ENCODE data around the gene NEURL4. TPM values are rescaled to one million over a fixed set of nuclear protein-coding genes. Genes with fewer than 3 reads are reported as not detected.

Gene NEURL4
- total RNA-seq, 1 experiment from 2014 or later: 11.1 TPM

GRCh38 chr17:7363311-7363710 is 34.2 kb upstream of the NEURL4 start:
- Histone ChIP-seq H3K4me3 (ENCODE audit: low read length) (no peak overlapping the region), H3K9me3 (ENCODE audit: low read length) (no peaks in the 10 kb centered on the region), H4K20me1 (ENCODE audit: insufficient read depth, low read depth, low read length) (no peaks in the 10 kb centered on the region), H3K4me1 (ENCODE audit: low read length) (no peaks in the 10 kb centered on the region), H3K27ac (ENCODE audit: low read length) (no peak overlapping the region), H3K9ac (ENCODE audit: low read length) (no peak overlapping the region), H3K4me2 (ENCODE audit: low read depth, low read length, poor library complexity, severe bottlenecking) (no peak overlapping the region), H3K27me3 (ENCODE audit: low read length) (no peaks in the 10 kb centered on the region), H2AFZ (ENCODE audit: low read length) (no peak overlapping the region), H3K9me2 (replicated peaks; ENCODE audit: insufficient read depth, low read length) (no peaks in the 10 kb centered on the region), H3K79me2 (ENCODE audit: low read length) (no peaks in the 10 kb centered on the region), H3K36me3 (ENCODE audit: insufficient read depth, low read length) (no peaks in the 10 kb centered on the region)
- DNase-seq: no peak

- H3K79me2 ChIP-seq (ENCODE audit: low read length): no peaks in the 10 kb centered on the region
- H3K4me2 ChIP-seq (ENCODE audit: low read depth, low read length, poor library complexity, severe bottlenecking): no peak overlapping the region
- no peaks in the 10 kb centered on the region for H3K4me1 ChIP-seq (ENCODE audit: low read length)
- H3K9ac ChIP-seq (ENCODE audit: low read length): no peak overlapping the region
- no peaks in the 10 kb centered on the region for H3K27me3 ChIP-seq (ENCODE audit: low read length)
- H3K27ac ChIP-seq (ENCODE audit: low read length): no peak overlapping the region
- no peaks in the 10 kb centered on the region for H3K36me3 ChIP-seq (ENCODE audit: insufficient read depth, low read length)
- H3K9me3 ChIP-seq (ENCODE audit: low read length): no peaks in the 10 kb centered on the region
- H2AFZ ChIP-seq (ENCODE audit: low read length): no peak overlapping the region
- no peak for DNase-seq
- H3K4me3 ChIP-seq (ENCODE audit: low read length): no peak overlapping the region
- no peaks in the 10 kb centered on the region for H3K9me2 ChIP-seq (replicated peaks; ENCODE audit: insufficient read depth, low read length)
- no peaks in the 10 kb centered on the region for H4K20me1 ChIP-seq (ENCODE audit: insufficient read depth, low read depth, low read length)
Observed at GRCh38 chr17:7361906-7362305, 32.8 kb upstream of the NEURL4 start.

- H3K9me2 ChIP-seq (replicated peaks; ENCODE audit: insufficient read depth, low read length): no peaks in the 10 kb centered on the region
- no peak for DNase-seq
- no peak overlapping the region for H3K27ac ChIP-seq (ENCODE audit: low read length)
- H3K27me3 ChIP-seq (ENCODE audit: low read length): no peaks in the 10 kb centered on the region
- no peaks in the 10 kb centered on the region for H3K79me2 ChIP-seq (ENCODE audit: low read length)
- peaks cover 16% of the 10 kb centered on the region for H3K4me1 ChIP-seq (ENCODE audit: low read length)
- no peak overlapping the region for H2AFZ ChIP-seq (ENCODE audit: low read length)
- no peak overlapping the region for H3K9ac ChIP-seq (ENCODE audit: low read length)
- H4K20me1 ChIP-seq (ENCODE audit: insufficient read depth, low read depth, low read length): no peaks in the 10 kb centered on the region
- no peaks in the 10 kb centered on the region for H3K36me3 ChIP-seq (ENCODE audit: insufficient read depth, low read length)
- H3K4me3 ChIP-seq (ENCODE audit: low read length): no peak overlapping the region
- no peak overlapping the region for H3K4me2 ChIP-seq (ENCODE audit: low read depth, low read length, poor library complexity, severe bottlenecking)
- H3K9me3 ChIP-seq (ENCODE audit: low read length): no peaks in the 10 kb centered on the region
Observed at GRCh38 chr17:7357381-7357780, 28.2 kb upstream of the NEURL4 start.

- Histone ChIP-seq H3K27me3 (ENCODE audit: low read length) (no peaks in the 10 kb centered on the region), H4K20me1 (ENCODE audit: insufficient read depth, low read depth, low read length) (no peaks in the 10 kb centered on the region), H3K4me2 (ENCODE audit: low read depth, low read length, poor library complexity, severe bottlenecking) (no peak overlapping the region), H3K36me3 (ENCODE audit: insufficient read depth, low read length) (no peaks in the 10 kb centered on the region), H3K27ac (ENCODE audit: low read length) (no peak overlapping the region), H3K9me3 (ENCODE audit: low read length) (no peaks in the 10 kb centered on the region), H3K9ac (ENCODE audit: low read length) (no peak overlapping the region), H3K9me2 (replicated peaks; ENCODE audit: insufficient read depth, low read length) (no peaks in the 10 kb centered on the region), H3K79me2 (ENCODE audit: low read length) (no peaks in the 10 kb centered on the region), H3K4me3 (ENCODE audit: low read length) (no peak overlapping the region), H2AFZ (ENCODE audit: low read length) (no peak overlapping the region), H3K4me1 (ENCODE audit: low read length) (peaks cover 20% of the 10 kb centered on the region)
- no peak for DNase-seq
Observed at GRCh38 chr17:7356756-7357155, 27.6 kb upstream of the NEURL4 start.

GRCh38 chr17:7356072-7356549 is 27.0 kb upstream of the NEURL4 start:
- H3K36me3 ChIP-seq (ENCODE audit: insufficient read depth, low read length): no peaks in the 10 kb centered on the region
- H3K4me1 ChIP-seq (ENCODE audit: low read length): peaks cover 23% of the 10 kb centered on the region
- H3K9me3 ChIP-seq (ENCODE audit: low read length): no peaks in the 10 kb centered on the region
- H3K9ac ChIP-seq (ENCODE audit: low read length): no peak overlapping the region
- no peaks in the 10 kb centered on the region for H3K79me2 ChIP-seq (ENCODE audit: low read length)
- H3K4me3 ChIP-seq (ENCODE audit: low read length): no peak overlapping the region
- no peaks in the 10 kb centered on the region for H3K9me2 ChIP-seq (replicated peaks; ENCODE audit: insufficient read depth, low read length)
- no peak overlapping the region for H2AFZ ChIP-seq (ENCODE audit: low read length)
- H4K20me1 ChIP-seq (ENCODE audit: insufficient read depth, low read depth, low read length): no peaks in the 10 kb centered on the region
- H3K4me2 ChIP-seq (ENCODE audit: low read depth, low read length, poor library complexity, severe bottlenecking): no peak overlapping the region
- DNase-seq: peak; percentile 94
- H3K27ac ChIP-seq (ENCODE audit: low read length): no peak overlapping the region
- no peaks in the 10 kb centered on the region for H3K27me3 ChIP-seq (ENCODE audit: low read length)

GRCh38 chr17:7355573-7355972 is 26.4 kb upstream of the NEURL4 start:
- H3K4me1 ChIP-seq (ENCODE audit: low read length): peaks cover 28% of the 10 kb centered on the region
- no peak overlapping the region for H2AFZ ChIP-seq (ENCODE audit: low read length)
- no peaks in the 10 kb centered on the region for H3K9me3 ChIP-seq (ENCODE audit: low read length)
- H3K9me2 ChIP-seq (replicated peaks; ENCODE audit: insufficient read depth, low read length): no peaks in the 10 kb centered on the region
- no peak overlapping the region for H3K4me2 ChIP-seq (ENCODE audit: low read depth, low read length, poor library complexity, severe bottlenecking)
- no peak overlapping the region for H3K27ac ChIP-seq (ENCODE audit: low read length)
- no peak overlapping the region for H3K4me3 ChIP-seq (ENCODE audit: low read length)
- no peaks in the 10 kb centered on the region for H4K20me1 ChIP-seq (ENCODE audit: insufficient read depth, low read depth, low read length)
- DNase-seq: no peak
- H3K79me2 ChIP-seq (ENCODE audit: low read length): no peaks in the 10 kb centered on the region
- no peaks in the 10 kb centered on the region for H3K36me3 ChIP-seq (ENCODE audit: insufficient read depth, low read length)
- no peaks in the 10 kb centered on the region for H3K27me3 ChIP-seq (ENCODE audit: low read length)
- H3K9ac ChIP-seq (ENCODE audit: low read length): no peak overlapping the region

GRCh38 chr17:7355053-7355452 is 25.9 kb upstream of the NEURL4 start, which contains the start of gene TMEM95:
TMEM95 (plus strand) TSS chr17:7355156; CDS start chr17:7355205, 49 bp downstream.
- peak; percentile 54 for DNase-seq
- H3K27ac ChIP-seq (ENCODE audit: low read length): no peak within 1 kb of the TSS
- no peaks in the 10 kb centered on the region for H3K79me2 ChIP-seq (ENCODE audit: low read length)
- H4K20me1 ChIP-seq (ENCODE audit: insufficient read depth, low read depth, low read length): no peaks in the 10 kb centered on the region
- peaks cover 32% of the 10 kb centered on the region for H3K4me1 ChIP-seq (ENCODE audit: low read length)
- no peak within 1 kb of the TSS for H2AFZ ChIP-seq (ENCODE audit: low read length)
- H3K4me3 ChIP-seq (ENCODE audit: low read length): no peak within 1 kb of the TSS
- H3K27me3 ChIP-seq (ENCODE audit: low read length): no peaks in the 10 kb centered on the region
- H3K9ac ChIP-seq (ENCODE audit: low read length): peak within 1 kb of the TSS; percentile 9; the same call in 1 of the 2 replicates
- no peaks in the 10 kb centered on the region for H3K9me3 ChIP-seq (ENCODE audit: low read length)
- H3K36me3 ChIP-seq (ENCODE audit: insufficient read depth, low read length): no peaks in the 10 kb centered on the region
- no peak within 1 kb of the TSS for H3K4me2 ChIP-seq (ENCODE audit: low read depth, low read length, poor library complexity, severe bottlenecking)
- H3K9me2 ChIP-seq (replicated peaks; ENCODE audit: insufficient read depth, low read length): no peaks in the 10 kb centered on the region

GRCh38 chr17:7354262-7354843 is 25.2 kb upstream of the NEURL4 start:
- H3K4me3 ChIP-seq (ENCODE audit: low read length): no peak overlapping the region
- no peaks in the 10 kb centered on the region for H3K9me3 ChIP-seq (ENCODE audit: low read length)
- H3K4me2 ChIP-seq (ENCODE audit: low read depth, low read length, poor library complexity, severe bottlenecking): no peak overlapping the region
- H3K9ac ChIP-seq (ENCODE audit: low read length): 0 out of 2 replicates have a peak overlapping the region, but pooled peaks have one; percentile 9
- no peaks in the 10 kb centered on the region for H4K20me1 ChIP-seq (ENCODE audit: insufficient read depth, low read depth, low read length)
- H3K27me3 ChIP-seq (ENCODE audit: low read length): no peaks in the 10 kb centered on the region
- peaks cover 36% of the 10 kb centered on the region for H3K4me1 ChIP-seq (ENCODE audit: low read length)
- H3K79me2 ChIP-seq (ENCODE audit: low read length): no peaks in the 10 kb centered on the region
- H3K9me2 ChIP-seq (replicated peaks; ENCODE audit: insufficient read depth, low read length): no peaks in the 10 kb centered on the region
- no peaks in the 10 kb centered on the region for H3K36me3 ChIP-seq (ENCODE audit: insufficient read depth, low read length)
- H3K27ac ChIP-seq (ENCODE audit: low read length): no peak overlapping the region
- DNase-seq: peak; percentile 48
- H2AFZ ChIP-seq (ENCODE audit: low read length): no peak overlapping the region

All from Karpas-422 (cell line).